GM10248 (cell line): ENCODE measurements around the gene TUBGCP2.
A peak's percentile ranks its signal among the peaks of the same experiment; 100 is the strongest.

Experiments
- CTCF ChIA-PET: fragments of 300-600 bp; sonication (Branson Sonifier 250); formaldehyde crosslinking; extraction: SDS; loops from one replicate; lab custom pipeline; 2021; ENCODE audit warnings: antibody characterized with exemption; lab: Yijun Ruan, JAX
- POLR2A ChIA-PET: fragments of 350-650 bp; sonication (Branson Sonifier 250); formaldehyde crosslinking; extraction: SDS; loops from one replicate; lab custom pipeline; 2020; ENCODE audit warnings: antibody characterized with exemption; lab: Yijun Ruan, JAX
- DNase-seq: peaks from one replicate; pipeline ENCODE4 v3.0.0; 2012; ENCODE audit errors: extremely low spot score
- CTCF ChIP-seq: IDR thresholded peaks from 2 replicates; pipeline ENCODE4 v1.5.1; 2012; ENCODE audit warnings: mild to moderate bottlenecking, low read depth; ENCODE audit errors: extremely low read depth, missing control alignments, control extremely low read depth

The TUBGCP2 gene

GRCh38 chr10:133258818-133259601 lies 49.7 kb downstream of the TUBGCP2 start:
- TF ChIP-seq CTCF, result no peak
- no peak for DNase-seq

GRCh38 chr10:133258066-133258817 lies 50.4 kb downstream of the TUBGCP2 start:
- no peak for DNase-seq
- CTCF ChIA-PET, result interaction anchor here (1.0 to 2.2 kb wide), 7 partner anchors 12 to 604 kb away, joined by 3 to 11 read pairs (median 5); partner anchors contain the start of gene ADAM8
- POLR2A ChIA-PET, result no interaction called here

More at GRCh38 chr10:133258818-133259601, 49.7 kb downstream of the TUBGCP2 start:
- CTCF ChIA-PET, result interaction anchor here (1.3 kb wide), 2 partner anchors 17 to 45 kb away, joined by 3 to 5 read pairs; partner anchors contain the start of gene ADAM8
- POLR2A ChIA-PET, result no interaction called here

GRCh38 chr10:133257489-133258065 lies 51.1 kb downstream of the TUBGCP2 start:
- POLR2A ChIA-PET, result no interaction called here
- CTCF ChIA-PET, result interaction anchor here (0.6 to 2.2 kb wide), 7 partner anchors 11 to 603 kb away, joined by 3 to 11 read pairs (median 4); no protein-coding TSS in a partner anchor
- peak; percentile 23 for TF ChIP-seq CTCF
- DNase-seq, result peak; percentile 47

More at GRCh38 chr10:133258066-133258817, 50.4 kb downstream of the TUBGCP2 start:
- TF ChIP-seq CTCF, result no peak

- ChIA-PET CTCF (interaction anchor here (1.8 kb wide), 1 partner anchor 20 kb away, joined by 4 read pairs; no protein-coding TSS in a partner anchor), POLR2A (no interaction called here)
- no peak for DNase-seq
- TF ChIP-seq CTCF, result no peak
Observed at GRCh38 chr10:133255323-133255722, 53.3 kb downstream of the TUBGCP2 start.

- CTCF ChIA-PET, result no interaction called here
- DNase-seq, result no peak
- no peak for TF ChIP-seq CTCF
- POLR2A ChIA-PET, result no interaction called here
Observed at GRCh38 chr10:133254421-133255120, 54.1 kb downstream of the TUBGCP2 start.
